H1 (cell line): Measurements from ENCODE around the gene MACROD2. TPM values are rescaled to one million over a fixed set of nuclear protein-coding genes. Genes with fewer than 3 reads are reported as not detected.

ENCODE experiments used
- CTCF ChIP-seq, 3 experiments: IDR thresholded peaks; 1 replicate in 2 of 3; 2 replicates in 1 of 3; pipeline versions ENCODE4 v1.5.1 to v1.6.1; 2011; ENCODE audit warnings: low read length in 3 of 3, mild to moderate bottlenecking in 3 of 3, inconsistent platforms in 2 of 3, low read depth in 1 of 3, moderate library complexity in 1 of 3; ENCODE audit not compliant: insufficient read depth in 1 of 3; ENCODE audit errors: control extremely low read depth in 1 of 3
- EGR1 ChIP-seq: IDR thresholded peaks from 2 replicates; pipeline ENCODE4 v1.6.1; 2011; ENCODE audit warnings: low read depth, low read length, borderline replicate concordance
- GTF2F1 ChIP-seq: IDR thresholded peaks from 2 replicates; pipeline ENCODE4 v1.6.1; 2012; ENCODE audit warnings: low read depth, low read length, improper control_type of control experiment, borderline replicate concordance
- HDAC2 ChIP-seq, 2 experiments: fragments of 300-600 bp in 1 of 2; sonication (generic) in 1 of 2; IDR thresholded peaks; 2 replicates each; pipeline ENCODE4 v1.6.1; 2011 to 2012; ENCODE audit warnings: low read depth in 2 of 2, low read length in 2 of 2, mild to moderate bottlenecking in 2 of 2, moderate library complexity in 2 of 2, borderline replicate concordance in 1 of 2, inconsistent platforms in 1 of 2
- JUND ChIP-seq: IDR thresholded peaks from 2 replicates; pipeline ENCODE4 v1.6.1; 2011; ENCODE audit warnings: mild to moderate bottlenecking, improper control_type of control experiment, low read length
- MAFK ChIP-seq: IDR thresholded peaks from 2 replicates; pipeline ENCODE4 v1.6.1; 2012; ENCODE audit warnings: low read depth, mild to moderate bottlenecking, improper control_type of control experiment, low read length
- MAX ChIP-seq: IDR thresholded peaks from 2 replicates; pipeline ENCODE4 v1.6.1; 2012; ENCODE audit warnings: inconsistent platforms
- NANOG ChIP-seq: IDR thresholded peaks from 2 replicates; pipeline ENCODE4 v1.6.1; 2011; ENCODE audit warnings: low read length, low read depth, mild to moderate bottlenecking, inconsistent platforms; ENCODE audit not compliant: insufficient read depth, poor library complexity, severe bottlenecking
- PHF8 ChIP-seq: fragments of 200-600 bp; sonication (generic); conservative IDR thresholded peaks from 2 replicates; pipeline ENCODE4 v1.7.1; 2012; ENCODE audit warnings: low read depth, mild to moderate bottlenecking, inconsistent platforms, low read length, moderate library complexity
- POLR2A ChIP-seq, 2 experiments: IDR thresholded peaks; 1 replicate in 1 of 2; 2 replicates in 1 of 2; pipeline ENCODE4 v1.6.1; 2011; ENCODE audit warnings: low read depth in 2 of 2, low read length in 2 of 2, mild to moderate bottlenecking in 2 of 2; ENCODE audit errors: control extremely low read depth in 1 of 2
- RAD21 ChIP-seq, 2 experiments: IDR thresholded peaks in 1 of 2; conservative IDR thresholded peaks in 1 of 2; 2 replicates each; pipeline ENCODE4 v1.6.1; 2011; ENCODE audit warnings: low read depth in 2 of 2, low read length in 2 of 2, improper control_type of control experiment in 1 of 2, inconsistent platforms in 1 of 2, mild to moderate bottlenecking in 1 of 2, moderate library complexity in 1 of 2
- RBBP5 ChIP-seq: IDR thresholded peaks from 2 replicates; pipeline ENCODE4 v1.7.1; 2012; ENCODE audit warnings: low read depth, mild to moderate bottlenecking, inconsistent platforms, low read length, moderate library complexity, borderline replicate concordance
- RXRA ChIP-seq: IDR thresholded peaks from 2 replicates; pipeline ENCODE4 v1.6.1; 2011; ENCODE audit warnings: low read depth, mild to moderate bottlenecking, low read length, moderate library complexity; ENCODE audit not compliant: insufficient read depth
- SAP30 ChIP-seq: fragments of 300-600 bp; sonication (generic); IDR thresholded peaks from 2 replicates; pipeline ENCODE4 v1.7.1; 2012; ENCODE audit warnings: low read length, moderate library complexity, mild to moderate bottlenecking, inconsistent platforms; ENCODE audit not compliant: insufficient read depth, insufficient replicate concordance
- SIRT6 ChIP-seq: IDR thresholded peaks from one replicate; pipeline ENCODE4 v1.7.1; 2012; ENCODE audit warnings: low read length, inconsistent platforms
- SP1 ChIP-seq: IDR thresholded peaks from 2 replicates; pipeline ENCODE4 v1.6.1; 2011; ENCODE audit warnings: low read depth, low read length
- SP2 ChIP-seq: IDR thresholded peaks from 2 replicates; pipeline ENCODE4 v1.6.1; 2012; ENCODE audit warnings: mild to moderate bottlenecking, low read length, inconsistent platforms
- SUZ12 ChIP-seq: fragments of 200-600 bp; sonication (generic); IDR thresholded peaks from 2 replicates; pipeline ENCODE4 v1.6.1; 2012; ENCODE audit warnings: mild to moderate bottlenecking, inconsistent platforms, low read length, moderate library complexity, mixed read lengths
- TAF1 ChIP-seq: IDR thresholded peaks from 2 replicates; pipeline ENCODE4 v1.6.1; 2011; ENCODE audit warnings: mild to moderate bottlenecking, low read depth, low read length
- TBP ChIP-seq: IDR thresholded peaks from 2 replicates; pipeline ENCODE4 v1.6.1; 2011; ENCODE audit warnings: low read depth, low read length, improper control_type of control experiment
- TEAD4 ChIP-seq: IDR thresholded peaks from 2 replicates; pipeline ENCODE4 v1.6.1; 2012; ENCODE audit warnings: low read depth, low read length, inconsistent platforms, mixed read lengths
- YY1 ChIP-seq: IDR thresholded peaks from 2 replicates; pipeline ENCODE4 v1.6.1; 2011; ENCODE audit warnings: low read depth, mild to moderate bottlenecking, low read length
- polyA plus RNA-seq, 7 experiments: library from polyadenylated mRNA; depleted of rRNA in 3 of 7; stranded (reverse) in 5 of 7; unstranded in 2 of 7; fragments of >200 nt in 5 of 7; fragments of 200-250 nt in 2 of 7; gene quantifications; 1 replicate in 5 of 7; 2 replicates in 1 of 7; 4 replicates in 1 of 7; pipeline versions ENCODE4 v1.2.1 to v1.2.3, GENCODE V29; 2011 to 2013; ENCODE audit warnings: missing spikeins in 2 of 7, mixed read lengths in 2 of 7
- total RNA-seq: library from RNA; stranded (reverse); fragmentation: NEBNext Ultra II Directional; extraction: Animal tissue kit (Norgen Biotek cat#: 25700); gene quantifications from 2 replicates; pipeline ENCODE4 v1.2.1, GENCODE V29; 2021

Gene MACROD2
- total and polyA plus RNA-seq, 2 of the 8 experiments (the other 6 are each of a cell fraction or from before 2014, with no cell fraction given), result 0.70 to 3.9 TPM

GRCh38 chr20:15976047-15976736 is 1980.9 kb downstream of the MACROD2 start (continued):
- no peak for TF ChIP-seq PHF8
- no peak for TF ChIP-seq TAF1
- TF ChIP-seq MAX, result peak; percentile 72
- no peak for TF ChIP-seq RXRA
- TF ChIP-seq EGR1, result no peak
- TF ChIP-seq TEAD4, result peak; percentile 95
- peak in 1 of 2 experiments; percentile 39; a peak in 1 of 3 replicates for TF ChIP-seq POLR2A (IDR thresholded peaks at IDR 0.05; ENCODE audit: control extremely low read depth in 1 of 2, low read depth in 2 of 2, low read length in 2 of 2)
- TF ChIP-seq RBBP5, result no peak
- peak; percentile 87 to 99 for TF ChIP-seq HDAC2 (IDR thresholded peaks at IDR 0.05; ENCODE audit: borderline replicate concordance in 1 of 2, low read depth in 2 of 2, low read length in 2 of 2)
- peak; percentile 58; the same call in 1 of the 2 replicates for TF ChIP-seq SP1
- peak; percentile 50; the same call in 1 of the 2 replicates for TF ChIP-seq JUND
- no peak for TF ChIP-seq TBP
- TF ChIP-seq NANOG, result peak; percentile 92
- no peak for TF ChIP-seq SIRT6
- TF ChIP-seq SUZ12, result no peak
- TF ChIP-seq YY1, result peak; percentile 76; the same call in 1 of the 2 replicates
- no peak for TF ChIP-seq GTF2F1
- TF ChIP-seq RAD21 (IDR thresholded peaks at IDR 0.05 in 1 of 2, conservative IDR thresholded peaks at IDR 0.05 in 1 of 2; ENCODE audit: low read depth in 2 of 2, low read length in 2 of 2), result no peak; a peak in 1 of 4 replicates
- TF ChIP-seq SAP30, result no peak
- no peak for TF ChIP-seq MAFK
- TF ChIP-seq SP2, result no peak
- no peak for TF ChIP-seq CTCF (IDR thresholded peaks at IDR 0.05; ENCODE audit: control extremely low read depth in 1 of 3, insufficient read depth in 1 of 3, low read depth in 1 of 3, low read length in 3 of 3)
